Upper lobe of left lung (tissue), 6 donors: ENCODE results near the gene CABLES1. TPM values are rescaled to one million over a fixed set of nuclear protein-coding genes. Genes with fewer than 3 reads are reported as not detected.

Experiments
- ATAC-seq, 2 donors: fragments of 200-7000 bp; cut with Tn5 transposase; one replicate each; pipeline ENCODE4 v1.9.1; 2022; ENCODE audit warnings: mild to moderate bottlenecking in 2 of 2, moderate library complexity in 2 of 2; ENCODE audit not compliant: low FRiP score in 2 of 2
- DNase-seq, 2 donors: peaks; one replicate each; pipeline ENCODE4 v3.0.0-alpha.2; 2019 to 2020
- H3K27ac ChIP-seq, 4 donors: fragments of 200-600 bp; sonication (generic); one replicate each; pipeline ENCODE4 v1.5.1; 2016 to 2019
- H3K27me3 ChIP-seq, 4 donors: fragments of 200-600 bp; sonication (generic); one replicate each; pipeline ENCODE4 v1.5.1; 2017 to 2019
- H3K36me3 ChIP-seq, 4 donors: fragments of 200-600 bp; sonication (generic); one replicate each; pipeline ENCODE4 v1.5.1; 2016 to 2019
- H3K4me1 ChIP-seq, 4 donors: fragments of 200-600 bp; sonication (generic); one replicate each; pipeline ENCODE4 v1.5.1; 2018 to 2019
- H3K4me3 ChIP-seq, 4 donors: fragments of 200-600 bp; sonication (generic); one replicate each; pipeline ENCODE4 v1.5.1; 2017 to 2019; ENCODE audit warnings: mild to moderate bottlenecking in 2 of 4, moderate library complexity in 1 of 4
- H3K9me3 ChIP-seq, 4 donors: fragments of 200-600 bp; sonication (generic); one replicate each; pipeline ENCODE4 v1.5.1; 2018 to 2019
- CTCF ChIP-seq, 6 experiments: fragments of 450-650 bp in 4 of 6; fragments of 200-600 bp in 2 of 6; sonication (generic) in 2 of 6; IDR thresholded peaks; one replicate each; pipeline ENCODE4 v1.5.1; 2016 to 2019; ENCODE audit warnings: antibody characterized with exemption in 6 of 6
- EP300 ChIP-seq, 4 donors: sonication (generic); formaldehyde crosslinking; IDR thresholded peaks; one replicate each; pipeline ENCODE4 v1.5.1; 2017; ENCODE audit warnings: antibody characterized with exemption in 4 of 4, control low read depth in 2 of 4
- POLR2A ChIP-seq, 4 donors: fragments of 450-650 bp; IDR thresholded peaks; one replicate each; pipeline ENCODE4 v1.5.1; 2016 to 2017; ENCODE audit warnings: antibody characterized with exemption in 4 of 4, mild to moderate bottlenecking in 2 of 4
- POLR2AphosphoS5 ChIP-seq, 2 donors: sonication (generic); formaldehyde crosslinking; IDR thresholded peaks; one replicate each; pipeline ENCODE4 v1.5.1; 2017; ENCODE audit warnings: antibody characterized with exemption in 2 of 2
- WGBS, 2 donors: methylation state at CpG; one replicate each; pipeline ENCODE4 v1.1.5; 2017 to 2018; 5-methylcytosine and 5-hydroxymethylcytosine counted together
- total RNA-seq, 6 donors: library from RNA; depleted of rRNA in 4 of 6; stranded (reverse); fragments of >200 nt in 4 of 6; gene quantifications; one replicate each; pipeline versions ENCODE4 v1.1.0 to v1.2.1, GENCODE V29; 2016 to 2021
- donor health status: DM: no; HTN: no; CAD: no; lungs with moderate emphysema.
- donor health status: DM: no; HTN: yes; CAD: no; lungs with severe emphysema.

Gene CABLES1
- total RNA-seq, 6 donors from 2014 or later: 24.6 to 63.9 (median 40.9) TPM

- ATAC-seq (no peak), DNase-seq (no peak)
- peak overlapping the region in 2 of 4 donors; percentile 24 to 60 for H3K27ac ChIP-seq
- H3K9me3 ChIP-seq: peaks cover 0 to 7% (median 4%) of the 10 kb centered on the region in 4 donors
- H3K27me3 ChIP-seq: no peaks in the 10 kb centered on the region
- H3K36me3 ChIP-seq: peaks cover 0 to 16% (median 6%) of the 10 kb centered on the region in 4 donors
- WGBS, 2 donors: 86 to 87% methylated on average over 3 of the region's 3 CpGs
- peaks cover 0 to 23% (median 12%) of the 10 kb centered on the region in 4 donors for H3K4me1 ChIP-seq
- H3K4me3 ChIP-seq: no peak overlapping the region
- TF ChIP-seq CTCF (IDR thresholded peaks at IDR 0.05) (no peak), POLR2AphosphoS5 (IDR thresholded peaks at IDR 0.05) (no peak), POLR2A (IDR thresholded peaks at IDR 0.05) (no peak), EP300 (IDR thresholded peaks at IDR 0.05) (no peak)
These were observed 76.9 kb downstream of the CABLES1 start for GRCh38 chr18:23212161-23212560.

- no peak for TF ChIP-seq POLR2AphosphoS5 (IDR thresholded peaks at IDR 0.05)
- TF ChIP-seq POLR2A (IDR thresholded peaks at IDR 0.05): no peak
- TF ChIP-seq EP300 (IDR thresholded peaks at IDR 0.05): no peak
- TF ChIP-seq CTCF (IDR thresholded peaks at IDR 0.05): no peak
- Histone ChIP-seq H3K4me3 (no peak overlapping the region), H3K27me3 (no peaks in the 10 kb centered on the region), H3K27ac (peak overlapping the region in 1 of 4 donors; percentile 24), H3K4me1 (peaks cover 0 to 23% (median 12%) of the 10 kb centered on the region in 4 donors), H3K36me3 (peaks cover 0 to 16% (median 6%) of the 10 kb centered on the region in 4 donors), H3K9me3 (peaks cover 0 to 6% (median 4%) of the 10 kb centered on the region in 4 donors)
- DNase-seq (no peak), ATAC-seq (peak in 1 of 2 donors; percentile 24)
These were observed 77.9 kb downstream of the CABLES1 start for GRCh38 chr18:23213200-23213599.

GRCh38 chr18:23217781-23218180, 82.5 kb downstream of the CABLES1 start:
- Histone ChIP-seq H3K4me1 (peaks cover 4 to 23% (median 11%) of the 10 kb centered on the region in 4 donors), H3K27ac (no peak overlapping the region), H3K9me3 (no peaks in the 10 kb centered on the region), H3K4me3 (no peak overlapping the region), H3K36me3 (peaks cover 0 to 12% (median 6%) of the 10 kb centered on the region in 4 donors), H3K27me3 (no peaks in the 10 kb centered on the region)
- TF ChIP-seq EP300 (IDR thresholded peaks at IDR 0.05) (no peak), POLR2A (IDR thresholded peaks at IDR 0.05) (no peak), CTCF (IDR thresholded peaks at IDR 0.05) (no peak), POLR2AphosphoS5 (IDR thresholded peaks at IDR 0.05) (no peak)
- DNase-seq (no peak), ATAC-seq (no peak)
- WGBS, 2 donors: 89 to 96% methylated on average over 11 of the region's 11 CpGs

GRCh38 chr18:23220355-23220754, 85.1 kb downstream of the CABLES1 start:
- H3K27ac ChIP-seq: peak overlapping the region; percentile 18 to 54 (median 40)
- DNase-seq: peak in 1 of 2 donors; percentile 79
- TF ChIP-seq POLR2A (IDR thresholded peaks at IDR 0.05) (no peak), EP300 (IDR thresholded peaks at IDR 0.05) (no peak), CTCF (IDR thresholded peaks at IDR 0.05) (peak in 1 of 6 experiments; percentile 11), POLR2AphosphoS5 (IDR thresholded peaks at IDR 0.05) (no peak)
- no peak overlapping the region for H3K4me3 ChIP-seq
- peaks cover 0 to 14% (median 10%) of the 10 kb centered on the region in 4 donors for H3K4me1 ChIP-seq
- H3K9me3 ChIP-seq: no peaks in the 10 kb centered on the region
- H3K36me3 ChIP-seq: peaks cover 0 to 8% (median under 1%) of the 10 kb centered on the region in 4 donors
- H3K27me3 ChIP-seq: no peaks in the 10 kb centered on the region
- ATAC-seq: peak; percentile 66 to 90
- WGBS, 2 donors: 80 to 84% methylated on average over 5 to 8 of the region's 8 CpGs

- Histone ChIP-seq H3K4me1 (peaks cover 13 to 45% (median 38%) of the 10 kb centered on the region in 4 donors), H3K27ac (no peak overlapping the region), H3K27me3 (no peaks in the 10 kb centered on the region), H3K4me3 (no peak overlapping the region), H3K36me3 (no peaks in the 10 kb centered on the region), H3K9me3 (no peaks in the 10 kb centered on the region)
- no peak for TF ChIP-seq CTCF (IDR thresholded peaks at IDR 0.05)
- no peak for TF ChIP-seq POLR2A (IDR thresholded peaks at IDR 0.05)
- TF ChIP-seq POLR2AphosphoS5 (IDR thresholded peaks at IDR 0.05): no peak
- ATAC-seq (no peak), DNase-seq (no peak)
- 90 to 96% methylated on average over 4 of the region's 4 CpGs for WGBS, 2 donors
These were observed 88.4 kb downstream of the CABLES1 start for GRCh38 chr18:23223641-23224040.
